GM23248 (cell line): Measurements from ENCODE around the gene WNT5B. TPM values are rescaled to one million over a fixed set of nuclear protein-coding genes. Genes with fewer than 3 reads are reported as not detected.

Experiments used
- DNase-seq: peaks from one replicate; pipeline ENCODE4 v3.0.0-alpha.2; 2015
- H2AFZ ChIP-seq: fragments of 200-600 bp; sonication (generic); 2 replicates; pipeline ENCODE4 v1.6.1; 2016; ENCODE audit warnings: antibody characterized with exemption
- H3F3A ChIP-seq: fragments of 200-600 bp; sonication (generic); 2 replicates; pipeline ENCODE4 v1.6.1; 2016; ENCODE audit warnings: mild to moderate bottlenecking, antibody characterized with exemption, mixed run types; ENCODE audit not compliant: insufficient read depth
- H3K27ac ChIP-seq: fragments of 200-600 bp; sonication (generic); 2 replicates; pipeline ENCODE4 v1.5.1; 2016; ENCODE audit warnings: mild to moderate bottlenecking
- H3K27me3 ChIP-seq: fragments of 200-600 bp; sonication (generic); replicated peaks from 2 replicates; pipeline ENCODE4 v1.6.1; 2016; ENCODE audit warnings: mild to moderate bottlenecking; ENCODE audit not compliant: insufficient read depth
- H3K36me3 ChIP-seq: fragments of 200-600 bp; sonication (generic); 2 replicates; pipeline ENCODE4 v1.6.1; 2016; ENCODE audit warnings: low read depth, mild to moderate bottlenecking
- H3K4me1 ChIP-seq: fragments of 200-600 bp; sonication (generic); 2 replicates; pipeline ENCODE4 v1.6.1; 2016; ENCODE audit warnings: mild to moderate bottlenecking; ENCODE audit not compliant: insufficient read depth
- H3K4me2 ChIP-seq: fragments of 200-600 bp; sonication (generic); one replicate; pipeline ENCODE4 v1.6.1; 2016; ENCODE audit warnings: mild to moderate bottlenecking; ENCODE audit not compliant: unreplicated experiment
- H3K4me3 ChIP-seq: fragments of 200-600 bp; sonication (generic); 2 replicates; pipeline ENCODE4 v1.5.1; 2016; ENCODE audit warnings: mild to moderate bottlenecking
- H3K79me2 ChIP-seq: fragments of 200-600 bp; sonication (generic); 2 replicates; pipeline ENCODE4 v1.6.1; 2016; ENCODE audit warnings: mild to moderate bottlenecking; ENCODE audit not compliant: insufficient read depth
- H3K9ac ChIP-seq: fragments of 200-600 bp; sonication (generic); 2 replicates; pipeline ENCODE4 v1.6.1; 2016; ENCODE audit warnings: mild to moderate bottlenecking
- H3K9me2 ChIP-seq: fragments of 200-600 bp; sonication (generic); 2 replicates; pipeline ENCODE4 v1.6.1; 2016; ENCODE audit warnings: mixed run types, mild to moderate bottlenecking, moderate library complexity; ENCODE audit not compliant: insufficient read depth
- H3K9me3 ChIP-seq: fragments of 200-600 bp; sonication (generic); one replicate; pipeline ENCODE4 v1.6.1; 2017; ENCODE audit warnings: low read depth
- H4K20me1 ChIP-seq: fragments of 200-600 bp; sonication (generic); 2 replicates; pipeline ENCODE4 v1.6.0; 2016; ENCODE audit not compliant: insufficient read depth
- EZH2 ChIP-seq: fragments of 200-600 bp; sonication (generic); IDR thresholded peaks from 2 replicates; pipeline ENCODE4 v1.6.1; 2018; ENCODE audit warnings: antibody characterized with exemption, mild to moderate bottlenecking; ENCODE audit not compliant: insufficient read depth, poor library complexity, severe bottlenecking
- EZH2phosphoT487 ChIP-seq: fragments of 200-600 bp; sonication (generic); IDR thresholded peaks from 2 replicates; pipeline ENCODE4 v1.6.1; 2018; ENCODE audit warnings: antibody characterized with exemption, moderate library complexity, mild to moderate bottlenecking, low read depth; ENCODE audit not compliant: insufficient read depth
- WGBS, 2 experiments: methylation state at CpG; one replicate each; pipeline ENCODE4 v1.1.6; 2015 to 2017; ENCODE audit warnings: low lambda C conversion rate in 2 of 2, low coverage in 1 of 2; ENCODE audit errors: missing lambda C conversion rate in 2 of 2; 5-methylcytosine and 5-hydroxymethylcytosine counted together
- in situ Hi-C: fragments of 300-500 bp; cut with MboI; formaldehyde crosslinking; loops from 2 replicates; pipeline ENCODE4 v1.15.0; 2020
- polyA plus RNA-seq: library from polyadenylated mRNA; unstranded; fragments of >200 nt; fragmentation: Nextera tagmentation; extraction: Ambion mirVana; gene quantifications from 2 replicates; pipeline ENCODE4 v1.2.1, GENCODE V29; 2016
- total RNA-seq: library from RNA; depleted of rRNA; stranded (reverse); fragments of >200 nt; shearing (Covaris generic); gene quantifications from 2 replicates; pipeline ENCODE4 v1.2.3, GENCODE V29; 2014

WNT5B gene
- total and polyA plus RNA-seq, 2 experiments from 2014 or later: 50.1 to 505 TPM

DNA sequence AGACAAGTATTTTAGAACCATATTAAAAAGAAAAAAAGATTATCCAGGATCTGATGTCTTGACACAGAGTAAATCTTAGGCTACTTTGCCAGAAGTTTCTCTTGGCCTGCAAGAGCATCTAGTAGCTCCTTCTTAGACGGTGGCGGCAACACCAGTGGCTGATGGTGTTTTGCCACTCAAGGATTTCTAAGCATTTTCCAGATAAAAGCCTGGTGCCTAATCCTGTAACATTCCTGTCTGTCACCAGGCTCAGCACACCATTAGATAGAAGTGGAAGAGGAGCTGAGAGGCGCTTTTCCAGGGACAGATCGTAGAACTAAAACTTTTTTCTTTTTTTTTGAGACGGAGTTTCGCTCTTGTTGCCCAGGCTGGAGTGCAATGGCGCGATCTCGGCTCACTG, 14.0 kb downstream of the WNT5B start:
- Histone ChIP-seq H3K27ac (no peak overlapping the region), H3K79me2 (peaks cover 96% of the 10 kb centered on the region), H3K4me2 (no peak overlapping the region), H2AFZ (no peak overlapping the region), H3K9me2 (no peaks in the 10 kb centered on the region), H3F3A (peaks cover 47% of the 10 kb centered on the region), H3K9ac (no peak overlapping the region), H3K36me3 (peaks cover 69% of the 10 kb centered on the region), H3K4me3 (no peak overlapping the region), H3K27me3 (no peaks in the 10 kb centered on the region), H3K9me3 (no peaks in the 10 kb centered on the region), H3K4me1 (peaks cover 20% of the 10 kb centered on the region), H4K20me1 (peaks cover 14% of the 10 kb centered on the region)
- TF ChIP-seq EZH2 (no peak), EZH2phosphoT487 (no peak)
- in situ Hi-C loops: no loop called here
- no peak for DNase-seq
- WGBS, 2 experiments: 85 to 89% methylated on average over 9 of the region's 9 CpGs

GRCh38 chr12:1643905-1644533, 15.0 kb downstream of the WNT5B start:
- no peak overlapping the region for H3K4me3 ChIP-seq
- DNase-seq: no peak
- no peaks in the 10 kb centered on the region for H3K27me3 ChIP-seq
- WGBS, 2 experiments: 44 to 47% methylated on average over 7 of the region's 7 CpGs
- H3K4me2 ChIP-seq: no peak overlapping the region
- H3K9me3 ChIP-seq: no peaks in the 10 kb centered on the region
- H2AFZ ChIP-seq: no peak overlapping the region
- in situ Hi-C loops: no loop called here
- H3K27ac ChIP-seq: peak overlapping the region; percentile 73
- H3K9me2 ChIP-seq: no peaks in the 10 kb centered on the region
- H4K20me1 ChIP-seq: peaks cover 14% of the 10 kb centered on the region
- peaks cover 21% of the 10 kb centered on the region for H3K4me1 ChIP-seq
- no peak for TF ChIP-seq EZH2phosphoT487
- TF ChIP-seq EZH2: no peak
- peaks cover 70% of the 10 kb centered on the region for H3K36me3 ChIP-seq
- H3F3A ChIP-seq: peaks cover 44% of the 10 kb centered on the region
- no peak overlapping the region for H3K9ac ChIP-seq
- peaks cover 96% of the 10 kb centered on the region for H3K79me2 ChIP-seq

- in situ Hi-C loops: loop anchor here (5.0 kb wide), 1 partner anchor 143 kb away; no protein-coding TSS in a partner anchor
These were observed 15.8 kb downstream of the WNT5B start for GRCh38 chr12:1644534-1645438.

DNA sequence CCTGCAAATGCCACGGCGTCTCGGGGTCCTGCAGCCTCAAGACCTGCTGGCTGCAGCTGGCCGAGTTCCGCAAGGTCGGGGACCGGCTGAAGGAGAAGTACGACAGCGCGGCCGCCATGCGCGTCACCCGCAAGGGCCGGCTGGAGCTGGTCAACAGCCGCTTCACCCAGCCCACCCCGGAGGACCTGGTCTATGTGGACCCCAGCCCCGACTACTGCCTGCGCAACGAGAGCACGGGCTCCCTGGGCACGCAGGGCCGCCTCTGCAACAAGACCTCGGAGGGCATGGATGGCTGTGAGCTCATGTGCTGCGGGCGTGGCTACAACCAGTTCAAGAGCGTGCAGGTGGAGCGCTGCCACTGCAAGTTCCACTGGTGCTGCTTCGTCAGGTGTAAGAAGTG, 16.8 kb downstream of the WNT5B start:
- H3K36me3 ChIP-seq: peaks cover 73% of the 10 kb centered on the region
- no peak for DNase-seq
- in situ Hi-C loops: loop anchor here (5.0 kb wide), 1 partner anchor 141 kb away; no protein-coding TSS in a partner anchor

More at GRCh38 chr12:1644534-1645438, 15.8 kb downstream of the WNT5B start:
- TF ChIP-seq EZH2phosphoT487 (no peak), EZH2 (no peak)
- 20% methylated on average over 15 of the region's 15 CpGs for WGBS, 2 experiments
- peak; percentile 90 for DNase-seq
- Histone ChIP-seq H3K4me1 (peaks cover 29% of the 10 kb centered on the region), H3K4me3 (no peak overlapping the region), H4K20me1 (peaks cover 14% of the 10 kb centered on the region), H3K36me3 (peaks cover 77% of the 10 kb centered on the region), H3K9ac (peak overlapping the region; percentile 55), H3F3A (peaks cover 50% of the 10 kb centered on the region), H3K9me3 (no peaks in the 10 kb centered on the region), H3K27me3 (no peaks in the 10 kb centered on the region), H3K9me2 (no peaks in the 10 kb centered on the region), H3K27ac (peak overlapping the region; percentile 73), H2AFZ (no peak overlapping the region), H3K79me2 (peaks cover 96% of the 10 kb centered on the region), H3K4me2 (peak overlapping the region; percentile 34)

More for the DNA sequence above, 16.8 kb downstream of the WNT5B start:
- no peaks in the 10 kb centered on the region for H3K27me3 ChIP-seq
- H3K4me2 ChIP-seq: no peak overlapping the region
- H3K9ac ChIP-seq: no peak overlapping the region
- no peak overlapping the region for H3K4me3 ChIP-seq
- peaks cover 96% of the 10 kb centered on the region for H3K79me2 ChIP-seq
- 97% methylated on average over 25 to 29 of the region's 29 CpGs for WGBS, 2 experiments
- peak overlapping the region; percentile 73; the same call in 1 of the 2 replicates for H3K27ac ChIP-seq
- H3F3A ChIP-seq: peaks cover 54% of the 10 kb centered on the region
- no peak overlapping the region for H2AFZ ChIP-seq
- H4K20me1 ChIP-seq: peaks cover 14% of the 10 kb centered on the region
- peaks cover 39% of the 10 kb centered on the region for H3K4me1 ChIP-seq
- no peaks in the 10 kb centered on the region for H3K9me2 ChIP-seq
- no peaks in the 10 kb centered on the region for H3K9me3 ChIP-seq
- no peak for TF ChIP-seq EZH2phosphoT487
- TF ChIP-seq EZH2: no peak
